ENCODE measurements around the gene MLLT6. TPM values are rescaled to one million over a fixed set of nuclear protein-coding genes. Genes with fewer than 3 reads are reported as not detected.

Gene MLLT6
- polyA plus RNA-seq, 3 donors = 0.72 to 55.4 (median 0.82) TPM

GRCh38 chr17:38716368-38717005 lies 11.4 kb downstream of the MLLT6 start:
- no peak for DNase-seq
- Mint-ChIP-seq H3K4me1 (peaks cover 3% of the 10 kb centered on the region), H3K9me3 (peaks cover 0 to 4% (median 0%) of the 10 kb centered on the region in 7 donors), H3K27ac (no peak overlapping the region), H3K27me3 (ENCODE audit: low read depth in 3 of 3) (peaks cover 0 to 6% (median 0%) of the 10 kb centered on the region in 3 donors), H3K4me3 (no peak overlapping the region), H3K36me3 (peaks cover 59 to 63% of the 10 kb centered on the region in 2 donors)
- no peaks in the 10 kb centered on the region for H3K79me2 ChIP-seq (ENCODE audit: insufficient read depth, low read length)
- no peaks in the 10 kb centered on the region for H4K20me1 ChIP-seq (ENCODE audit: insufficient read depth, low read length)
- H3K4me2 ChIP-seq (replicated peaks; ENCODE audit: extremely low read depth, low read length, poor library complexity, severe bottlenecking) = no peak overlapping the region
- intact Hi-C loops (cut with micrococcal nuclease) = no loop called here
- no peaks in the 10 kb centered on the region for H3K27me3 ChIP-seq (ENCODE audit: control insufficient read depth in 2 of 2, insufficient read depth in 2 of 2, low read length in 2 of 2)
- H3K27ac ChIP-seq (ENCODE audit: low read depth in 1 of 2, low read length in 2 of 2) = no peak overlapping the region
- H3K9ac ChIP-seq (ENCODE audit: insufficient read depth, low read length, poor library complexity, severe bottlenecking) = no peak overlapping the region
- H3K4me3 ChIP-seq (replicated peaks in 1 of 3; ENCODE audit: low read depth in 2 of 3, low read length in 3 of 3) = no peak overlapping the region
- H2AFZ ChIP-seq (ENCODE audit: insufficient read depth, low read depth, low read length, poor library complexity, severe bottlenecking) = no peak overlapping the region
- no peaks in the 10 kb centered on the region for H3K4me1 ChIP-seq (ENCODE audit: control insufficient read depth in 1 of 2, insufficient read depth in 2 of 2, low read length in 2 of 2)
- H3K36me3 ChIP-seq (replicated peaks in 1 of 2; ENCODE audit: control insufficient read depth in 1 of 2, insufficient read depth in 2 of 2, low read length in 2 of 2) = peaks cover 61 to 71% of the 10 kb centered on the region in 2 donors
- H3K9me3 ChIP-seq (replicated peaks in 1 of 2; ENCODE audit: control insufficient read depth in 1 of 2, insufficient read depth in 1 of 2, low read length in 2 of 2) = no peaks in the 10 kb centered on the region
- TF ChIP-seq CTCF (IDR thresholded peaks at IDR 0.05) = no peak
- 98% methylated on average over 16 of the region's 18 CpGs for WGBS (ENCODE audit: insufficient coverage)

- peaks cover 57 to 60% of the 10 kb centered on the region in 2 donors for H3K36me3 Mint-ChIP-seq
Measured at GRCh38 chr17:38717139-38717745, 12.2 kb downstream of the MLLT6 start.

More at GRCh38 chr17:38717139-38717745, 12.2 kb downstream of the MLLT6 start:
- Mint-ChIP-seq H3K4me3 (no peak overlapping the region), H3K9me3 (peaks cover 0 to 4% (median 0%) of the 10 kb centered on the region in 7 donors), H3K4me1 (no peaks in the 10 kb centered on the region), H3K27me3 (ENCODE audit: low read depth in 3 of 3) (peaks cover 0 to 3% (median 0%) of the 10 kb centered on the region in 3 donors), H3K27ac (no peak overlapping the region)
- Histone ChIP-seq H4K20me1 (ENCODE audit: insufficient read depth, low read length) (no peaks in the 10 kb centered on the region), H3K4me3 (replicated peaks in 1 of 3; ENCODE audit: low read depth in 2 of 3, low read length in 3 of 3) (no peak overlapping the region), H3K27ac (ENCODE audit: low read depth in 1 of 2, low read length in 2 of 2) (no peak overlapping the region), H3K36me3 (replicated peaks in 1 of 2; ENCODE audit: control insufficient read depth in 1 of 2, insufficient read depth in 2 of 2, low read length in 2 of 2) (peaks cover 57 to 71% of the 10 kb centered on the region in 2 donors), H3K79me2 (ENCODE audit: insufficient read depth, low read length) (no peaks in the 10 kb centered on the region), H2AFZ (ENCODE audit: insufficient read depth, low read depth, low read length, poor library complexity, severe bottlenecking) (no peak overlapping the region), H3K4me2 (replicated peaks; ENCODE audit: extremely low read depth, low read length, poor library complexity, severe bottlenecking) (no peak overlapping the region), H3K9ac (ENCODE audit: insufficient read depth, low read length, poor library complexity, severe bottlenecking) (no peak overlapping the region), H3K27me3 (ENCODE audit: control insufficient read depth in 2 of 2, insufficient read depth in 2 of 2, low read length in 2 of 2) (no peaks in the 10 kb centered on the region), H3K4me1 (ENCODE audit: control insufficient read depth in 1 of 2, insufficient read depth in 2 of 2, low read length in 2 of 2) (no peaks in the 10 kb centered on the region), H3K9me3 (replicated peaks in 1 of 2; ENCODE audit: control insufficient read depth in 1 of 2, insufficient read depth in 1 of 2, low read length in 2 of 2) (no peaks in the 10 kb centered on the region)
- TF ChIP-seq CTCF (IDR thresholded peaks at IDR 0.05) = no peak
- 91% methylated on average over 8 of the region's 12 CpGs for WGBS (ENCODE audit: insufficient coverage)
- no peak for DNase-seq
- intact Hi-C loops (cut with micrococcal nuclease) = no loop called here
